ENCODE measurements around the gene NUDC.

The NUDC gene

GRCh38 chr1:26900001-26900814 lies 21.3 kb upstream of the NUDC start, which contains the start of gene GPATCH3:
Gene GPATCH3, minus strand, starts transcription at chr1:26900467. Its CDS starts 25 bp downstream, at chr1:26900442.
- DNase-seq (ENCODE audit: low read depth), result peak; percentile 96

DNA sequence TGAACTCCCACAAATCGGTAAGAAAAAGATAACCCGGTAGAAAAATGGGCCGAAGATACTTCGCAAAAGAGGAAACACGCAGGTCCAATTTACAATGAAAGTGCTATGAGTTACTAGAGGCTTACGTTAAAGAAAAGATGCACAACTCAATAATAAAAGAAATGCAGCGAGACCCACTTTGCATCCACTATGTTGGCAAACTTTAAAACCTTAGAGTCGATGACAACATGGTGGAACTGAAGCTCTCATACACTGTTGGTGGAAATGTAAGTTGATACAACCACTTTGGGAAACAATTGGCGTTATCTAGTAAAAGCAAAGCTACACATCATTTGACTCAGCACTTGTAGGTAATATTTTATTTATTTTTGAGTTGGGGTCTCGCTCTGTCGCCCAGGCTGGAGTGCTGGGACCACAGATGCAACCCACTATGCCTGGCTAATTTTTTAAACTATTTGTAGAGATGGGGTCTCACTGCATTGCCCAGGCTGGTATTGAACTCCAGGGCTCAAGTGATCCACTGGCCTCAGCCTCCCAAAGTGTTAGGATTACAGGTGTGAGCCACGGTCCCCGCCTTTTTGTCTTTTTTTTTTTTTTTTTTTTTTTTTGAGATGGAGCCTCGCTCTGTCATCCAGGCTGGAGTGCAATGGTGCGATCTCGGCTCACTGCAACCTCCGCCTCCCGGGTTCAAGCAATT lies 20.6 kb upstream of the NUDC start:
- peak overlapping the region; percentile 94 for H3K4me3 ChIP-seq (ENCODE audit: low read depth, low read length)
- TF ChIP-seq, protein P1, sequence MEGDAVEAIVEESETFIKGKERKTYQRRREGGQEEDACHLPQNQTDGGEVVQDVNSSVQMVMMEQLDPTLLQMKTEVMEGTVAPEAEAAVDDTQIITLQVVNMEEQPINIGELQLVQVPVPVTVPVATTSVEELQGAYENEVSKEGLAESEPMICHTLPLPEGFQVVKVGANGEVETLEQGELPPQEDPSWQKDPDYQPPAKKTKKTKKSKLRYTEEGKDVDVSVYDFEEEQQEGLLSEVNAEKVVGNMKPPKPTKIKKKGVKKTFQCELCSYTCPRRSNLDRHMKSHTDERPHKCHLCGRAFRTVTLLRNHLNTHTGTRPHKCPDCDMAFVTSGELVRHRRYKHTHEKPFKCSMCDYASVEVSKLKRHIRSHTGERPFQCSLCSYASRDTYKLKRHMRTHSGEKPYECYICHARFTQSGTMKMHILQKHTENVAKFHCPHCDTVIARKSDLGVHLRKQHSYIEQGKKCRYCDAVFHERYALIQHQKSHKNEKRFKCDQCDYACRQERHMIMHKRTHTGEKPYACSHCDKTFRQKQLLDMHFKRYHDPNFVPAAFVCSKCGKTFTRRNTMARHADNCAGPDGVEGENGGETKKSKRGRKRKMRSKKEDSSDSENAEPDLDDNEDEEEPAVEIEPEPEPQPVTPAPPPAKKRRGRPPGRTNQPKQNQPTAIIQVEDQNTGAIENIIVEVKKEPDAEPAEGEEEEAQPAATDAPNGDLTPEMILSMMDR (conservative IDR thresholded peaks at IDR 0.05; ENCODE audit: low read depth, low read length), result no peak
- no peak for DNase-seq (ENCODE audit: low read depth)

More at GRCh38 chr1:26900001-26900814, 21.3 kb upstream of the NUDC start, which contains the start of gene GPATCH3:
- peak within 1 kb of the TSS; percentile 94 for H3K4me3 ChIP-seq (ENCODE audit: low read depth, low read length)
- TF ChIP-seq, protein P1 (conservative IDR thresholded peaks at IDR 0.05; ENCODE audit: low read depth, low read length), result no peak

DNA sequence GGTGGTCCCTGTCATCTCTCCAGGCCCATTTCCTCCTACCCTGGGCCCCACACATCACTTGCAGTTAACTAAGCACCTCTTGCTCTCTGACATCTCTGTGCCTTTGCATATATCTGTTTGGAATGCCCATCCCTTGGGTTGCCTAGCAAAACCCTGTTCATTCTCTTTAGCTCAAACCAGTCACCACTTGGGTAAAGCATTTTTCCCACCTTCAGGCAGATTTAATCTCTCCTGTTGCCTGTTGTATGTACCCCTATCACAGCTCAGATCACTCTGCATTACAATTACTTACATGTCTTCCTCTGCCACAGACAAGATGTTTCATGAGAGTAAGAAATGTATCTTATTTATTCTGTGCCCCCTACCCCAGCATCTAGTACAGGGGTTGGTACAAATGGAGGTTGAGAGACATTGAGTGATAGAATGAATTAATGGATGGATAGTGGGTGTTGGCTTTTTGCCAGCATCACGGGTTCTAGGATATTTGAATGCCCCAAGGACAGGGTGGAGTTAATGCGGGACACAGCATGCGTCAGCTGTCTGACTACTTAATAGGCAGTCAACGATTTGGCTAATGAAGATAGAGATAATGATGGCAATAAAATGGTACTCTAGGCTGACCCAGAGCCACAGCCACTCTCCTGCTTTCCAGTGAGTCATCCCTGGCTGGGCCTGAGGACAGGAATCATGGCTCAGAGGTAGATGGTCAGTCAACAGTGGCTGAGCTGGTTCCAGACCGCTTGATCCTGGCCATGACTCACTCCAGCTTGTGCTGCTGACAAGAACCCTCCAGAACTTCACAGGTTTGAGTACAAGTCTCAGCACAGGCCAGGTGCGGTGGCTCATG lies 14.2 kb upstream of the NUDC start:
- peak; percentile 73 for DNase-seq (ENCODE audit: low read depth)
- H3K4me3 ChIP-seq (ENCODE audit: low read depth, low read length), result no peak overlapping the region
- TF ChIP-seq, protein P1 (conservative IDR thresholded peaks at IDR 0.05; ENCODE audit: low read depth, low read length), result no peak

GRCh38 chr1:26909951-26910342 lies 11.6 kb upstream of the NUDC start:
- no peak for DNase-seq (ENCODE audit: low read depth)
- H3K4me3 ChIP-seq (ENCODE audit: low read depth, low read length), result no peak overlapping the region
- TF ChIP-seq, protein P1 (conservative IDR thresholded peaks at IDR 0.05; ENCODE audit: low read depth, low read length), result no peak

DNA sequence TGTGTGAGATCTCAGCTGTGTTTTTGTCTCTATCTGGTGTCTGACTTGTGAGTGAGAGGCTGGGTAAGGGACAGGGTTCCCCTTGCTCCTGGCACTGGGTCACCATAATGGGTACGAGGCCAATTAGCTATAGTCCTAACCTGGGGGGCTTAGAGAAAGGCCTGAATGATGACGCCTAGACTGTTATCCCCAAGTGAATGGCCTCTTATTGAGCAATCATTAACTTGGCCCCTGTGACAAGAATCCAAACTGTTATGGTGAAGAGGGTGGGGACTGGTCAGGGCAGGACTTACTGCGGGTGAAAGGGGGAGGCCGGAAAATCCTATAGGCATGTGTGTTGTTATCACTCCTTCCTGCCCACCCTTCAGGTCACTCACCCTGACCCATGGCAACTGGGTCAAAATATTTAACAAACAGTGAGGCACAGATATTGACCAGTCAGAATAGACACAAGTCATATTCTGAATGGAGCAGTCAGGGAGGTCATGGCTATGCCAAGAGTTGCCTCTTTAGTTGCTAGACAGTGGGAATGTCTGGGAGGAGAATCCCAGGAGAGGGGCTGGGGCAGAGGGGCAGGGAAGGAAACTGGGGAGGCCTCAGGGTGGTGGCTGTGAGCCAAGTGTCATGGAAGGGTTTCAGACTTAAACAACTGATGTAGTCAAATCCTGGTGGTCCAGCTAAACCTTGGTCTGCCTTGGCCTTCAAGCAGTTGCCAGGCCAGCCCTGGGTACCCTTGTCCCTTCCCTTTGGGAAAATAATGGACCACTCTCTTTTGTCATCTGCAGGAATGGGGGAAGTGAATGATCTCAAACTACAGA lies 11.0 kb upstream of the NUDC start:
- DNase-seq (ENCODE audit: low read depth), result no peak
- H3K4me3 ChIP-seq (ENCODE audit: low read depth, low read length), result no peak overlapping the region
- TF ChIP-seq, protein P1 (conservative IDR thresholded peaks at IDR 0.05; ENCODE audit: low read depth, low read length), result no peak
